MCF 10A (cell line): ENCODE data around the gene SFTPD. TPM values are rescaled to one million over a fixed set of nuclear protein-coding genes. Genes with fewer than 3 reads are reported as not detected.

ENCODE experiments used
- BruUV-seq: library from RNA; stranded (reverse); fragments of 400-500 nt; replicated peaks from 2 replicates; lab custom pipeline; 2021; lab: Mats Ljungman, UMichigan
- CTCF ChIA-PET: fragments of 300-600 bp; sonication (Branson Sonifier 250); formaldehyde crosslinking; extraction: SDS; loops from one replicate; lab custom pipeline; 2021; ENCODE audit warnings: antibody characterized with exemption, inconsistent platforms; lab: Yijun Ruan, JAX
- POLR2A ChIA-PET: fragments of 300-600, 350-650 bp; sonication (Branson Sonifier 250); formaldehyde crosslinking; extraction: SDS; loops from one replicate; lab custom pipeline; 2020; ENCODE audit warnings: antibody characterized with exemption, inconsistent platforms; lab: Yijun Ruan, JAX
- DNase-seq: peaks from one replicate; pipeline ENCODE4 v3.0.0-alpha.2; 2018; ENCODE audit not compliant: unreplicated experiment
- H3K27ac Mint-ChIP-seq: one replicate; pipeline ENCODE4 v1.8.0; 2022; ENCODE audit warnings: mild to moderate bottlenecking, low read depth, mixed read lengths; ENCODE audit not compliant: unreplicated experiment
- H3K27me3 Mint-ChIP-seq: one replicate; pipeline ENCODE4 v1.8.0; 2022; ENCODE audit warnings: mixed read lengths; ENCODE audit not compliant: insufficient read depth, unreplicated experiment
- H3K36me3 Mint-ChIP-seq: one replicate; pipeline ENCODE4 v1.8.0; 2022; ENCODE audit warnings: mild to moderate bottlenecking, moderate library complexity, mixed read lengths; ENCODE audit not compliant: insufficient read depth, unreplicated experiment
- H3K4me1 Mint-ChIP-seq: one replicate; pipeline ENCODE4 v1.8.0; 2022; ENCODE audit warnings: mixed read lengths; ENCODE audit not compliant: insufficient read depth, unreplicated experiment
- H3K4me3 Mint-ChIP-seq: one replicate; pipeline ENCODE4 v1.8.0; 2022; ENCODE audit warnings: mild to moderate bottlenecking, moderate library complexity, mixed read lengths; ENCODE audit not compliant: unreplicated experiment
- H3K9me3 Mint-ChIP-seq: one replicate; pipeline ENCODE4 v1.8.0; 2022; ENCODE audit warnings: mixed read lengths; ENCODE audit not compliant: unreplicated experiment
- intact Hi-C: fragments of 100-400 bp; cut with micrococcal nuclease; formaldehyde crosslinking; loops from 2 replicates; pipeline ENCODE4 v1.14.1; 2022
- total RNA-seq: library from RNA; stranded (reverse); gene quantifications from 2 replicates; pipeline ENCODE4 v1.2.3, GENCODE V29; 2022
- TF ChIP-seq, protein P1 (sequence below): fragments of 200-600 bp; IDR thresholded peaks from one replicate; pipeline ENCODE4 v1.8.0; 2022; ENCODE audit warnings: antibody characterized with exemption, mild to moderate bottlenecking; ENCODE audit not compliant: unreplicated experiment

SFTPD gene
- total RNA-seq, 1 experiment from 2014 or later, result 0.23 TPM

DNA sequence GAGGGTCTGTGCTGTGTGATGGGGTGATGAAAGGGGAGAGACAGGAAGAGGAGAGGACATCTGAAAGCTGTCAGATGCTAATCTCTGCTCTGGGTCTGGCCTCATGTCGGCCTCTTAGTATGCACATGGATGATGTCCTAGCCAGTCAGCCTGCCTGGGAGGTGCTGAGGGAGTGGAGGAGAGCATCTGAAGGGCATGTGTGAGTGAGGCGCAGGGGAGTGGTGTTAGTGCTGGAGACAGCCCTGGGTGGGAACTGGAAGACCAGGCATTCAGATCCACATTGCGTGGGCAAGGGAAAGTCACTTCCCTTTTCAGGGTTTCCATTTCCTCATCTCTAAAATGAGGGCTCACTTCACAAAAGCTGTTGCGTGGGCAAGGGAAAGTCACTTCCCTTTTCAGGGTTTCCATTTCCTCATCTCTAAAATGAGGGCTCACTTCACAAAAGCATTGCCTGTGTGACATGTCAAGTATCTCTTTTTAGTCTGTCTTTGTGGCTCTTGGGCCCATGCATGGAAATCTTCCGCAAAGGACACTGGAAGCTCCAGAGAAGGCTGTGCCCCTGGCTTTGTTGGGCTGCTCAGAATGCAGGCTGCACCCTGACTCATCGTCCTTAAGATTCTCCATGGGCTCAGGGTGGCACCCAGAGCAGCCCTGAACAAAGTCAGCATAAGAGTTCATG, 10.0 kb downstream of the SFTPD start:
- ChIA-PET POLR2A (no interaction called here), CTCF (interaction anchor here (0.6 to 1.2 kb wide), 3 partner anchors 10 to 125 kb away, joined by 4 to 5 read pairs (median 4); no protein-coding TSS in a partner anchor)
- Mint-ChIP-seq H3K27me3 (peaks cover 60% of the 10 kb centered on the region), H3K9me3 (no peaks in the 10 kb centered on the region), H3K36me3 (no peaks in the 10 kb centered on the region), H3K27ac (no peak overlapping the region), H3K4me3 (no peak overlapping the region), H3K4me1 (no peaks in the 10 kb centered on the region)
- BruUV-seq, result no TSS peak
- TF ChIP-seq, protein P1, sequence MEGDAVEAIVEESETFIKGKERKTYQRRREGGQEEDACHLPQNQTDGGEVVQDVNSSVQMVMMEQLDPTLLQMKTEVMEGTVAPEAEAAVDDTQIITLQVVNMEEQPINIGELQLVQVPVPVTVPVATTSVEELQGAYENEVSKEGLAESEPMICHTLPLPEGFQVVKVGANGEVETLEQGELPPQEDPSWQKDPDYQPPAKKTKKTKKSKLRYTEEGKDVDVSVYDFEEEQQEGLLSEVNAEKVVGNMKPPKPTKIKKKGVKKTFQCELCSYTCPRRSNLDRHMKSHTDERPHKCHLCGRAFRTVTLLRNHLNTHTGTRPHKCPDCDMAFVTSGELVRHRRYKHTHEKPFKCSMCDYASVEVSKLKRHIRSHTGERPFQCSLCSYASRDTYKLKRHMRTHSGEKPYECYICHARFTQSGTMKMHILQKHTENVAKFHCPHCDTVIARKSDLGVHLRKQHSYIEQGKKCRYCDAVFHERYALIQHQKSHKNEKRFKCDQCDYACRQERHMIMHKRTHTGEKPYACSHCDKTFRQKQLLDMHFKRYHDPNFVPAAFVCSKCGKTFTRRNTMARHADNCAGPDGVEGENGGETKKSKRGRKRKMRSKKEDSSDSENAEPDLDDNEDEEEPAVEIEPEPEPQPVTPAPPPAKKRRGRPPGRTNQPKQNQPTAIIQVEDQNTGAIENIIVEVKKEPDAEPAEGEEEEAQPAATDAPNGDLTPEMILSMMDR, result no peak
- intact Hi-C loops, result no loop called here
- DNase-seq, result no peak

- Mint-ChIP-seq H3K4me1 (peaks cover 2% of the 10 kb centered on the region), H3K27ac (no peak overlapping the region), H3K27me3 (peaks cover 52% of the 10 kb centered on the region), H3K4me3 (no peak overlapping the region), H3K36me3 (no peaks in the 10 kb centered on the region), H3K9me3 (no peaks in the 10 kb centered on the region)
- POLR2A ChIA-PET, result no interaction called here
- DNase-seq, result no peak
- BruUV-seq, result no TSS peak
- CTCF ChIA-PET, result interaction anchor here (1.0 kb wide), 1 partner anchor 9 kb away, joined by 4 read pairs; no protein-coding TSS in a partner anchor
- TF ChIP-seq, protein P1, result no peak
- intact Hi-C loops, result no loop called here
These were observed 11.2 kb downstream of the SFTPD start for GRCh38 chr10:79937701-79938151.

DNA sequence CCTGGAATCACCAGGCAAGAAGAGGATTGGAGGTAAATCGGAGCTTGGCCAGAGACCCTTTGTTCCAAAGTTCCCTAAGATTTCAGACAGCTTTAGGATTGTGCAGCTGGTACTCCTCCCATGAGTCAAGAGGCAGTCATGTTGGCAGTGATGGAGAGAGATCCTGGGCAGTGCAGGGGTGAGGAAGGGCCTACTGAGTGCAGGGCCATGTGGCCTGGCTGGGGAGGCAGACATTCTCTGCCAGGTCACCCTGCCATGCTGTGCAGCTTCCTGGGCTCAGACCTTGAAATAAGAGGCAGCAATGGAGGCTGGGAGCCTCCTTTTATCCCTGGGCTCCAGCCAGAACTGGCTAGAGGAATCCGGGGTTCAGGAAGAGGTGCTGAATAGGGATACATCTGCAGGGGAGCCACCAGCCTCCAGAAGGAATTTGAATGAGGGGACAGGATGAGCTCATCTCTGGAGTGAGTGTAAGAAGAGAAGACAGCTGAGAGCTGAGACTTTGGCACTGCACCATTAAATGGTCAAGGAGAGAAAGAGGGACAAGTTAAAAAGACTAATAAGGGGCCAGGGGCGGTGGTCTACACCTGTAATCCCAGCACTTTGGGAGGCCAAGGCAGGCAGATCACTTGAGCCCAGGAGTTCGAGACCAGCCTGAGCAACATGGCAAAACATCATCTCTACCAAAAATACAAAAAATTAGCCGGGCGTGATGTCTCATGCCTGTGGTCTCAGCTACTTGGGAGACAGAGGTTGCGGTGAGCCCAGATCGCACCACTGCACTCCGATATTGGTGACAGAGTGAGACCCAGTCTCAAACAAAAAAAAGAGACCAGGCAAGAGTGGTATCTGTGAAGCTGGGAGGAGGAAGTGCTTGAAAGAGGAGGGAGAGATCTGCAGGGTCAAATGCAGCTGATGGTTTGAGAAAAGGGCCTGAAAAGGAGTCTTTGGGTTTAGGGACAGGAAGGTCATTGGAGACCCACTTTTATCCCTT, 12.0 kb downstream of the SFTPD start:
- ChIA-PET POLR2A (no interaction called here), CTCF (no interaction called here)
- Mint-ChIP-seq H3K9me3 (no peaks in the 10 kb centered on the region), H3K27me3 (peaks cover 53% of the 10 kb centered on the region), H3K4me3 (no peak overlapping the region), H3K27ac (no peak overlapping the region), H3K36me3 (no peaks in the 10 kb centered on the region), H3K4me1 (peaks cover 9% of the 10 kb centered on the region)
- no peak for DNase-seq
- no TSS peak for BruUV-seq
- intact Hi-C loops, result no loop called here
- TF ChIP-seq, protein P1, result no peak

GRCh38 chr10:79933961-79934360, 14.9 kb downstream of the SFTPD start:
- no peaks in the 10 kb centered on the region for H3K9me3 Mint-ChIP-seq
- intact Hi-C loops, result no loop called here
- CTCF ChIA-PET, result no interaction called here

More at GRCh38 chr10:79933961-79934360, 14.9 kb downstream of the SFTPD start:
- peak; percentile 26 for DNase-seq
- Mint-ChIP-seq H3K27ac (no peak overlapping the region), H3K4me1 (peaks cover 14% of the 10 kb centered on the region), H3K36me3 (no peaks in the 10 kb centered on the region), H3K27me3 (peaks cover 60% of the 10 kb centered on the region), H3K4me3 (no peak overlapping the region)
- BruUV-seq, result no TSS peak
- TF ChIP-seq, protein P1, result no peak
- POLR2A ChIA-PET, result interaction anchor here (0.7 kb wide), 1 partner anchor 14 kb away, joined by 3 read pairs; no protein-coding TSS in a partner anchor
